Measurements from ENCODE around the gene ARSA.
"Not testable (repeated sequence)": the region's sequence is repeated elsewhere in the genome, so short reads cannot be mapped to it uniquely, and the experiment has no call there.

The ARSA gene

DNA sequence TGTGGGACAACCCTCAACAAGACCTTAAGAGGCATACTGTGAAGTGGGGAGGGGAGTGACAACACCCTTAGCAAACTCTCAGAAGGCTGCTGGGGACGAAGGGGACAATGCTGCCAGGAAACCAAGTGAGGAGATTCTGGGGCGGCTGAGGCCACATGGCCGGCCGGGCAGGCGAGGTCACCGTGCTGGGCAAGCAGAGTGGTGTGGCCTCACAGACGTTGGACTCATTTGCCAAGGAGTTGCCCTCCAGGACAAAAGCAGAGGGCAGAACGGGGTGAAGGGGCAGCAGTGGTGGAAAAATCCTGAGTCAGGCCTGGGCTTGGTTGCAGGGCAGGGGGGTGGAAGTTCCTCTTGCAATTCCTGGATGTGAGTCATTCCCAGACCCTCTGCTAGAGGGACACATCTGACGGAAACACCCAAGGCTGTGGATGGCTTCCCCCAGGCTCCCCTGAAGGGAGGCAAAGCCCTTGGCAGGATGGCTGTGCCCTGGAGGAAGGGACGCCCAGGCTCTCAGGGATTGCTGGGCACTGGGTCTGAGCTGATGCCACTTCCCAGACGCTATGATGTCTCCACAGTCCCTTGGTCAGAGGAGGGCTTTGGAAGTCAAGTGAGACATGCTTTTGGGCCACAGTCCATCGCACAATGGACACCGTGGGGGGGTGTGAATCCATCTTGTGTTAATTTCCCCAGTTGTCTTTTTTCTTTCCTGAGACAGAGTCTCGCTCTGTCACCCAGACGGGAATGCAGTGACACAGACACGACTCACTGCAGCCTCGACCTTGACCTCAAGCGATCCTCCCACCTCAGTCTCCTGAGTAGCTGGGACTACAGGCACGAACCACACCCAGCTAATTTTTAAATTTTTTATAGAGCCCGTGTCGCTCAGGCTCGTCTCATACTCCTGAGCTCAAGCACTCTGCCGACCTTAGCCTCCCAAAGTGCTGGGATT is 28.4 kb upstream of the ARSA start:
- FAIRE-seq (no peak), DNase-seq (ENCODE audit: extremely low spot score, insufficient read length, low read depth) (no peak)

DNA sequence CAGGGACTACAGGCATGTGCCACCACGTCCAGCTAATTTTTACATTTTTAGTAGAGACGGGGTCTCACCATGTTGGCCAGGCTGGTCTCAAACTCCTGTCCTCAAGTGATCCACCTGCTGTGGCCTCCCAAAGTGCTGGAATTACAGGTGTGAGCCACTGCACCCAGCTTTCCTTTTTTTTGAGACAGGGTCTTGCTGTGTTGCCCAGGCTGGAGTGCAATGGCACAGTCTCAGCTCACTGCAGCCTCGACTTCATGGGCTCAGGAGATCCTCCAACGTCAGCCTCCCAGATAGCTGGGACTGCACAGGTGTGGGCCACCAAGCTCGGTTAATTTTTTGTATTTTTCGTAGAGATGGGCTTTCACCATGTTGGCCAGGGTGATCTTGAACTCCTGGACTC is 26.7 kb upstream of the ARSA start:
- DNase-seq (ENCODE audit: extremely low spot score, insufficient read length, low read depth); FAIRE-seq: not testable (repeated sequence)

DNA sequence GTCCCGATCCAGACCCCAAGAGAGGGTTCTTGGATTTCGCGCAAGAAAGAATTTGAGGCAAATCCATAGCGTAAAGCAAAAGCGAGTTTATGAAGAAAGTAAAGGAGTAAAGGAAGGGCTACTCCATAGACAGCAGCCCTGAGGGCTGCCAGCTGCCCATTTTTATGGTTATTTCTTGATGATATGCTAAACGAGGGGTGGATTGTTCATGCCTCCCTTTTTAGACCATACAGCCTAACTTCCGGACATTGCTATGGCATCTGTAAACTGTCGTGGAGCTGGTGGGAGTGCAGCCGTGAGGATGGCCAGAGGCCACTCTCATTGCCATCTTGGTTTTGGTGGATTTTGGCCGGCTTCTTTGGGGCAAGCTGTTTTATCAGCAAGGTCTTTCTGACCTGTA is 25.3 kb upstream of the ARSA start:
- FAIRE-seq (no peak), DNase-seq (ENCODE audit: extremely low spot score, insufficient read length, low read depth) (no peak)

DNA sequence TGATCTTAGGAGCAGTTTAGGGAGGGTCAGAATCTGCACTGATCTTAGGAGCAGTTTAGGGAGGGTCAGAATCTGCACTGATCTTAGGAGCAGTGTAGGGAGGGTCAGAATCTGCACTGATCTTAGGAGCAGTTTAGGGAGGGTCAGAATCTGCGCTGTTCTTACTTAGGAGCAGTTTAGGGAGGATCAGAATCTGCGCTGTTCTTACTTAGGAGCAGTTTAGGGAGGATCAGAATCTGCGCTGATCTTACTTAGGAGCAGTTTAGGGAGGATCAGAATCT is 15.8 kb upstream of the ARSA start:
- FAIRE-seq; DNase-seq (ENCODE audit: extremely low spot score, insufficient read length, low read depth): not testable (repeated sequence)

DNA sequence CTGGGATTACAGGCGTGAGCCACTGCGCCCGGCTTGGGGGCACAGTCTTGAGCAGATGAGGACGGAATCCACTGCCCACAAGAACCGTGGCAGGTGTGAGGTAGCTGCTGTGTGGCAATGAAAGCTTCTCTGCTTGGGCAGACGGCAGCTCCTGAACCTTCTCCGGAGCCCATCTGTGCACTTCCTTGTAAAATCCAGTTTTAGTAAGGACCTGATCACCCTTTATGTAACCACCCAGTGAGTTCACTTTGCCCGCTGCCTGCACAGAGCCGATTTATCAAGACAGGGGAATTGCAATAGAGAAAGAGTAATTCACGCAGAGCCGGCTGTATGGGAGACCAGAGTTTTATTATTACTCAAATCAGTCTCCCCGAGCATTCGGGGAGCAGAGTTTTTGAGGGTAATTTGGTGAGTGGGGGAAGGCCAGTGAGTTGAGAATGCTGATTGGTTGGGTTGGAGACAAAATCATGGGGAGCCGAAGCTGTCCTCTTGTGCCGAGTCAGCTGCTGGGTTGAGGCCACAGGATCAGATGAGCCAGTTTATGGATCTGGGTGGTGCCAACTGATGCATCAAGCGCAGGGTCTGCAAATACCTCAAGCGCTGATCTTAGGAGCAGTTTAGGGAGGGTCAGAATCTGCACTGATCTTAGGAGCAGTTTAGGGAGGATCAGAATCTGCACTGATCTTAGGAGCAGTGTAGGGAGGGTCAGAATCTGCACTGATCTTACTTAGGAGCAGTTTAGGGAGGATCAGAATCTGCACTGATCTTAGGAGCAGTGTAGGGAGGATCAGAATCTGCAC is 15.3 kb upstream of the ARSA start:
- not testable (repeated sequence) for DNase-seq (ENCODE audit: extremely low spot score, insufficient read length, low read depth); FAIRE-seq

DNA sequence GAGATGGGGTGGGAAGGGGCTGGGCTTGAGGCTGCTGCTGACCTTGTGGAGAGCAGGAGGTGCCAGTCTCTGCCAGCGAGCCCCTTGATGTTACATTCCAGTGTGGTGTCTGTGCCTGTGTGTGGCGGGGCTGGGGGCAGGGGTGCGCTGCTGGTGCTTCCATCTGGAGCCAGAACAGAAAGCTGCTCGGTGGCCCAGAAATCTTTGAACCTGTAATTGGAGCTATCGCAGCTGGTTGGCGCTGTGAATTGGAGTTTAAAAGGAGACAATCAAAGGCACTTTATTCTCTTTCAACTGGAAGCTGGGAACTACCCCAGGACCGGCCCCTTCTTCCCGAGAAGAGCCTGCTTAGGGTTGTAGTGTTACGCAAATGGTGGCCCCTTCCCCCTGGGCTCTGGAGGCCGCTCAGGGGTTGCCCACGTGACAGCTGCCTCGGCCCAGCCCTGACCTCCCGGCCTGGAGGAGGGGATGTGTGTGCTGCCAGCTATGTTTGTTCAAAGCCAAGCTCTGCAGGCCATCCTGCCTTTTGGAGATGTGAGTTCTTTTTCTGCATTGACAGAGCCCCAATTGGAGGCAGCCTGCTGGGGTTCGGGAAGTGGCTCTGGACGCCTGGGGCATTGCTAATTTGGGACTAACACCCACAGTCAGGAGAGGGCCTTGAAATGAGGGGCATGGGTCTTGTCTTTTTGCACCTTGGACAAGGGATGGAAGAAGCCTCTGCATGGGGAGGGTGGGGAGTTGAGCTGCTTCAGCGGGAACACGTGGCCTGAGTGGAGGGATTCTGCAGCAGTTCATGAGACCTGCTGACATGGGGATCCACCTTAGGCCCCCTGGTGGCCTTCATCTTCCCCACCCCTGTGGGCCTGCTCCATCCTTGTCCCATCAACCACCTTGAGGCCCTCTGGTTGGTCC is 14.0 kb upstream of the ARSA start:
- DNase-seq (ENCODE audit: extremely low spot score, insufficient read length, low read depth): no peak
- no peak for FAIRE-seq

DNA sequence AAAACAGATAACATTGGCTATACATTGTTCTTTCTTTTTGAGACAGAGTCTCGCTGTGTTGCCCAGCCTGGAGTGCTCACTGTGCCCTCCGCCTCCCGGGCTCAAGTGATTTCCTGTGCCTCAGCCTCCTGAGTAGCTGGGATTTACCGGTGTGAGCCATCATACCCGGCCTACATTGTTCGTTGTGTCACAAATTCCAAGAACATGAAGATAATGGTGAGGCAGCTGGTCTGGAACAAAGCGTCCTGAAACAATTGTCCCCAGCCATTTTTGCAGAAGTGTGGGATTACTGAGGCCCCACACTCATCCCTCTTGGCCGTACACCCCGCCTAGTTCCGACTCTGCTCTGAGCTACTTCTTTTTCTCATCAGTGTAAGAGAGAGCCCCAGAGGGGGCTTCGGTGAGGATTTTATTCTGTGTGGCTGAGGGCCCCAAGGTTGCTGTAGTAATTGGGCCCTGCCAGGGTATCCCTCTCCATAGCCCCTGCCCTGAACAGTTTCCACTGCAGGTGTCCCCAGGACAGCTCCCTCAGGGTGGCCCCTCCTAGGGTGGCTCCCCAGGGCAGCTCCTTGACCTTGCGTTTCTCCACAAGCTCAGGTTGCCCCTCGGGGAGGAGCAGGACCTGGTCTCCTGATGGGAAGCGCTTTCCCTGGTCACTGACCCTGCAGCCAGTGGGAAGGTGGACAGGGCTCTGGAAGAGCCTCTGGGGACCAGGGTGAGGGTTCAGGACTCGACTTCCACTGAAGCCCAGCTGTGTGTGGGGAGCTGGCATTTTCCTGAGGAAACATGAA is 13.1 kb upstream of the ARSA start:
- DNase-seq (ENCODE audit: extremely low spot score, insufficient read length, low read depth) (no peak), FAIRE-seq (no peak)

DNA sequence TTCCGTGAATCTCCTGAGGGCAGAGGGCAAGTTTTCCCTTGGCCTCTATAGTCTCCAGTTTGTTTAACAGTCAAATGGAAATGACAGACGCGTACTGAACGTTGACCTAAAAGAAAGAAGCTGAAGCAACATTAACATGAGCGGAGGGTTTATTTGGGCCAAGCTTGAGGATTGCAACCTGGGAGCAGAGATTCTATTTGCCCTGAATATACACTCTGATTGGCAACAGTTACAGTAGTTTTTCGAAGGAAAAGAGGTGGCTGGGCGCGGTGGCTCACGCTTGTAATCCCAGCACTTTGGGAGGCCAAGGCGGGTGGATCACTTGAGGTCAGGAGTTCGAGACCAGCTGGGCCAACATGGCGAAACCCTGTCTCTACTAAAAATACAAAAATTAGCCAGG is 12.3 kb upstream of the ARSA start:
- not testable (repeated sequence) for FAIRE-seq; DNase-seq (ENCODE audit: extremely low spot score, insufficient read length, low read depth)

DNA sequence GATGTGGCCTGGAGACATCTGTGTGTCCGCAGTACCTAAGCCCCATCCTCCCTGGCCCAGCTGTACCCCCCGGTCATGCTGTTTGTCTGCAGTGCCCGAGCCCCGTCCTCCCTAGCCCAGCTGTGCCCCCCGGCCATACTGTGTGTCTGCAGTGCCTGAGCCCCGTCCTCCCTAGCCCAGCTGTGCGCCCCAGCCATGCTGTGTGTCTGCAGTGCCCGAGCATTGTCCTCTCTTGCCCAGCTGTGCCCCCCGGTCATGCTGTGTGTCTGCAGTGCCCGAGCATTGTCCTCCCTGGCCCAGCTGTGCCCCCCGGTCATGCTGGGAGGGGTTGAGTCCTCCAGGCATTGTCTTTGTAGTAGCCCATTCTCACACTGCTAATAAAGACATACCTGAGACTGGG is 7.6 kb upstream of the ARSA start:
- FAIRE-seq: no peak

DNA sequence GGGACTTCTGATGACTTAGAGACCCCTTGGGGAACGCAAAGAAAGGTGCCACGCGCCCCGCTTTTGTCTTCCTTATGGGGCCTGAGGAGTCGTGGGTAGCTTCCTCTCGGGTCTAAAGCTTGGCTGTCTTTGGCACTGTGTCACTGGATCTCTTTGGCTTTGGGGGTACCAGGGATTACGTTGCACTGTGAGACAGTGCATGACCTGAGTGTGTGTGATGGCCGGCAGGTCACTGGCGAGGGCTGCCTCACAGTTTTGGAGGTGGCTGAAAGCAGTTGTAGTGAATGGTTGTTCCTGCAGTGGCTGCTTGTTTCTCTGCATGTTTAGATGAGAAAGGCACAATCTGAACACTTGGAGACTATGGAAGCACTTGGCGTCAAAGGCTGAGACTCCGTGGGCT is 5.8 kb upstream of the ARSA start:
- FAIRE-seq: no peak
- DNase-seq (ENCODE audit: extremely low spot score, insufficient read length, low read depth): no peak

More for the DNA sequence above, 7.6 kb upstream of the ARSA start:
- no peak for DNase-seq (ENCODE audit: extremely low spot score, insufficient read length, low read depth)

DNA sequence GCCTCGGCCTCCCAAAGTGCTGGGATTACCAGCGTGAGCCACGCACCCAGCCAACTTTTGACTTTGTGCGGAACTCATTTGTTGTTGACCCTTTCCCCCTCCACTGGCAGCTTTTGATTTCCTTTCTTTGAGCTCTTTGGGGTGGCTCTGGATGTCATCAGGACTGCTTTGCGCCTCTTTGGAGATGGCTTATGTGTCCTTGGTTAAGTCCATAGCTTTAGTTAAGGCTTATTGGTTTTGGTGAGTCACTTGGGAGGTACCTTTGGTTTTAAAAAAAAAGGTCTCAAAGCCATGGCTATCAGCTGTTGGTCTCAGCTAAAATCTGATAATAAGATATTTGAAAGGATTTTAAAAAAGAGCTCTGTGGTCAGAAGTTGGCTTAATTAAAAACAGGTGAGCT is 5.1 kb upstream of the ARSA start:
- FAIRE-seq (no peak), DNase-seq (ENCODE audit: extremely low spot score, insufficient read length, low read depth) (no peak)

DNA sequence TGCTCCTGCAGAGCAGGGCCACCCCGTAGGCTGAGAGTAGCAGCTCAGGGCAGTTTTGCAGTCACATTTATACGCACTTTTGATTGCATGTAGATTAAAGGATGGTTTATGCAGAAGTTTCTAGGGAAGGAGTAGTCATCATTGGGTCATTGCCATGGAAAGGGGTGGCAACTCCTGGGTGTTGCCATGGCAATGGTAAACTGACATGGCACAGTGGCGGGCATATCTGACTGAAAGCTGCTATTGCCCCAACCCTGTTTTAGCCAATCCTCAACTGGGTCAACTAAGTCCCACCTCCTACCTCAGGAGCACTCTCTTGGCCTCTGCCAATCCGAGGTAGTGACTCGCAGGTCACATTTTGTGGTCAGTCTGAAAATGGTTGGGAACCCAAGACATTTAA is 2.4 kb upstream of the ARSA start:
- no peak for DNase-seq (ENCODE audit: extremely low spot score, insufficient read length, low read depth)
- FAIRE-seq: no peak

DNA sequence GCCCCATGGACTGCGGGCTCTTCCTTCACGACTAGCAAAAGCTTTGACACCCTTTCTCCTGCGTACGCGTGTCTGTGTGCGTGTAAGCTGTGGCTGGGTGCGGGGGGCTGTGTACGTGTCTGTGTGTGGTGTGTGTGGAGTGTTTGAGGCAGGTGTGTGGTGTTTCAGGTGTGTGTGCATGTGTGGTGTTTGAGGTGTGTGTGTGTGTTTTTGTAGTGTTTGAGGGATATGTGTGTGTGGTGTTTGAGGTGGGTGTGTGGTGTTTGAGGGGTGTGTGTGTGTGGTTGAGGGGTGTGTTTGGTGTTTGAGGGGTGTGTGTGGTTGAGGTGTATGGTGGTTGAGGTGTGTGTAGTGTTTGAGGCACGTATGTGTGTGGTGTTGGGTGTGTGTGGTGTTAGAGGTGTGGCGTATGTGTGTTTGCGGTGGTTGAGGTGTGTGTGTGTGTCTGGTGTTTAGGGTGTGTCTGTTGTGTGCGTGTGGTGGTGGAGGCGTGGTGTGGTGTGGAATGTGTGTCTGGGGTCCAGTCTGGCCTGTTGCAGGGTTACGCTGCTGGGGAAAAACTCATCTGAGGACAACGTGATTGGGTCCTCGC is 687 bp upstream of the ARSA start:
- DNase-seq (ENCODE audit: extremely low spot score, insufficient read length, low read depth) (no peak), FAIRE-seq (no peak)

DNA sequence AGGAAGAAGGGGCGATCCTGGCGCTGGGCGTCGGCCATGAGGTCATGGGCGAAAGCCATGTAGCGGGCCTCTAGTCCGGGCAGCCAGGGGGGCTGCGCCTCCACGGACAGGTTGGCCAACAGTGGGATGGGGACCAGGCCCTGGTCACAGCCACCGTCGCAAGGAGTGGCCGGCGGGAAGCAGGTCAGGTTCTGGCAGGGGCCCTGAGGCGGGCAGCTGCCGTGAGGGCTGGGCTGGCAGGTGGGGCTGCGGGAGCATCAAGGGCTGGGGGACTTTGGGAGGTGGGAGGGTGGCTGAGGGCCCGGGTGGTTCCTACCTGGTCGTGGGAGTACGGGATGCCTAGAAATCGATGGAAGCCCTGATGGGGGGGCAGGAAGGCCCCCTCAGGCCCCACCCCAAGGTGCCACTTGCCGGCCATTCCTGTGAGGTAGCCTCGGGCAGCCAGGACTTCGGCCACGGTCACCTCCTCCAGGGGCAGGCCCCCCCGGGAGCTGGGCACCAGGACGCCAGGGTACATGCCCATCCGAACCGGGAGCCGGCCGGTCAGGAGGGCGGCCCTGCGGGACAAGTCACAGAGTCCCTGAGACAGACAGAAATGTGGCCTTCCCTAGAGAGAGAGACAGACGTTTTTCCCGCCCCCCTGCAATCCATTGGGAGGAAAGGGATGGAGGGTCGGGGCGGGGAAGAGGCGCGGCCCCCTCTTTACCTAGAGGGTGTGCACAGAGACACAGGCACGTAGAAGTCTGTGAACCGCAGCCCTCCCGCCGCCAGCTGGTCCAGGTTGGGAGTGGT is 906 bp downstream of the ARSA start:
- DNase-seq (ENCODE audit: extremely low spot score, insufficient read length, low read depth): no peak

DNA sequence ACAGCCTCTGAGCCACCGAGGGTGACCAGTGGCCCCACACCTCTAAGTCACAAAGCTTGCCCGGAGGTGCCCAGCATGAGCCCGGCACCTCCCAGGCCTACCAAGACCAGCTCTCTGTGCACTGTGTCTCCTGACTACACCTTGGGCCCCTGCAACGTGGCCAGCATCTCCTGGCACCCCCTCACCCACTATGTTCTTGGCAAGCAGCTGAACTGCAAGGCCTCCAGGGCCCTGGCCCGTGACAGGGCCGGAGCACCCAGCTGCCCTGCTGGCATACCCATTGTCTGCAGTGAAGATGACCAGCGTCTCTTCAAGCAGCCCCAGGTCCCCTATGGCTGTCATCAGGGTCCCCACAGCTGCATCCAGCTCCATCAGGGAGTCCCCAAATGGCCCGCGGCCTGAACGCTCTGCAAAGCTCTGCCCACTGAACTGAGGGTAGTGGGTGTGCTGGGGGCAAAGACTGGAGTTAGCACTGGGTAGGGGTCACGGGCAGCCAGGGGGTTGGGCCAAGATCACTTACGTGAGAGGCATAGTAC is 1.6 kb downstream of the ARSA start:
- no peak for FAIRE-seq

More for the DNA sequence above, 906 bp downstream of the ARSA start:
- no peak for FAIRE-seq

DNA sequence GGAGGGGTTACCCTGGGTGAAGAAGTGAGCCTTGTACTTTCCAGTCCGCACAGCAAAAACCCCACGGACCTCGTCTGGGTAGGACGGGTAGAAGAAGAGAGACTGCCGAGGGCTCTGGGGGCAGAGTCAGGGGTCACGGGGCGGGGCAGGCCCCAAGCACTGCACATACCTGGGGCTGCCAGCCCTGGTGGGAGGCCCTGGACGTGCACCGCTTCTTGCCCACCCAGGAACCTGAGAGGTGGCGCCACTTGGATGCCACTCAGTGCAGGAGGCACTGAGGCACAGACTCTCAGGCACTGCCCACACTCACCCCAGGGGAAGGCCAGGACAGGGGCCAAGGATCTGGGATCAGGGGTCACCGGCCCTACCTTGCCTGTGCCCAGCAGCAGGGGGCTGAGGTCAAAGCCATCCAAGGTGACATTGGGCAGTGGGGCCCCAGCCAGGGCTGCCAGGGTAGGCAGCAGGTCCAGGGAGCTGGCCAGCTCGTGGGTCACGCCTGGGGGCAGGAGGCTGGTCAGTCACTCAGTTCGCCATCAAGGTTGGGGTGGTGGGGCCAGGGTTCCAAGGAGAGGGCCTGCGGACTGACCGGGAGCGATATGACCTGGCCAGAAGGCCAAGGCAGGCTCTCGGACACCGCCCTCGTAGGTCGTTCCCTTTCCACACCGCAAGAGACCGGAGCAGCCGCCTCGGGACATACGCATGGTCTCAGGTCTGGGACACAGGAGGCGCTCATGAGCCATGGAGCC is 2.2 kb downstream of the ARSA start:
- FAIRE-seq: no peak
- no peak for DNase-seq (ENCODE audit: extremely low spot score, insufficient read length, low read depth)

More for the DNA sequence above, 1.6 kb downstream of the ARSA start:
- no peak for DNase-seq (ENCODE audit: extremely low spot score, insufficient read length, low read depth)

DNA sequence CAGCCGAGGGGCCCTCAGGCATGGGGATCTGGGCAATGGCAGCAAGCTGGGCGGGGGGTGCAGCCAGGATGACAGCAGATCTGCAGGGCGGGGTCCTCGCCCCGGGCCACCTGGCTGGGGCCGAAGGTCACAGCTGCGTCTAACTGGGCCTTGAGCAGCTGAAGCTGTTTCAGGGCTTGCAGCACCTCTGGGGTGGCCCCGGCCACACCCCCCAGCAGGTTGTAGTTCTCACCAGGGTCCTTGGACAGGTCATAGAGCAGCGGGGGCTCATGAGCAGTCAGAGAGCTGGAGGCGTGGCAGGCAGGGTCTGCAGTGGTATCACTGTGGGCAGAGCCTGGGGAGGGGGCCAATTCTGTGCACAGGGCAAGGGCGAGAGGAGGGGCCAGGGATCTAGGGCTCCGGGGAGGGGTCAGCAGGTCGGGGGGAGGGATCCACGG is 2.8 kb downstream of the ARSA start:
- no peak for DNase-seq (ENCODE audit: extremely low spot score, insufficient read length, low read depth)
- no peak for FAIRE-seq

Measured in GM18507 (cell line).